Activated CD4-positive, alpha-beta T cell treated with anti-CD3 and anti-CD28 coated beads, Interleukin-2, amount 50 U/mL, for 4 hours (primary cell): ENCODE measurements around the gene TEAD1.

ENCODE experiments used
- DNase-seq, 2 experiments: peaks; one replicate each; pipeline ENCODE4 v3.0.0-alpha.2; 2020

Gene TEAD1

GRCh38 chr11:12768726-12769673 is 94.8 kb downstream of the TEAD1 start:
- no peak for DNase-seq

- DNase-seq, result no peak
Observed at GRCh38 chr11:12769834-12770345, 95.7 kb downstream of the TEAD1 start.

GRCh38 chr11:12770435-12770834 is 96.2 kb downstream of the TEAD1 start:
- no peak for DNase-seq

- no peak for DNase-seq
Observed at GRCh38 chr11:12770966-12771597, 96.9 kb downstream of the TEAD1 start.

GRCh38 chr11:12771875-12772274 is 97.7 kb downstream of the TEAD1 start:
- DNase-seq, result no peak

GRCh38 chr11:12772324-12772723 is 98.1 kb downstream of the TEAD1 start:
- no peak for DNase-seq

- no peak for DNase-seq
Observed at GRCh38 chr11:12773591-12773990, 99.4 kb downstream of the TEAD1 start.

- DNase-seq, result no peak
Observed at GRCh38 chr11:12775955-12776354, 101.7 kb downstream of the TEAD1 start.

GRCh38 chr11:12777208-12777874 is 103.1 kb downstream of the TEAD1 start:
- DNase-seq, result no peak

- no peak for DNase-seq
Observed at GRCh38 chr11:12778240-12778905, 104.2 kb downstream of the TEAD1 start.

- no peak for DNase-seq
Observed at GRCh38 chr11:12783765-12784164, 109.5 kb downstream of the TEAD1 start.

- no peak for DNase-seq
Observed at GRCh38 chr11:12784445-12784844, 110.2 kb downstream of the TEAD1 start.

- DNase-seq, result no peak
Observed at GRCh38 chr11:12784987-12785386, 110.8 kb downstream of the TEAD1 start.

- no peak for DNase-seq
Observed at GRCh38 chr11:12785901-12786300, 111.7 kb downstream of the TEAD1 start.

GRCh38 chr11:12786450-12786849 is 112.2 kb downstream of the TEAD1 start:
- no peak for DNase-seq

GRCh38 chr11:12786891-12787290 is 112.7 kb downstream of the TEAD1 start:
- DNase-seq, result no peak

GRCh38 chr11:12787847-12788246 is 113.6 kb downstream of the TEAD1 start:
- no peak for DNase-seq

- DNase-seq, result no peak
Observed at GRCh38 chr11:12789054-12789453, 114.8 kb downstream of the TEAD1 start.

GRCh38 chr11:12789596-12790215 is 115.5 kb downstream of the TEAD1 start:
- no peak for DNase-seq

GRCh38 chr11:12790861-12791616 is 116.8 kb downstream of the TEAD1 start:
- no peak for DNase-seq

- no peak for DNase-seq
Observed at GRCh38 chr11:12792018-12792417, 117.8 kb downstream of the TEAD1 start.

GRCh38 chr11:12792590-12792989 is 118.4 kb downstream of the TEAD1 start:
- DNase-seq, result no peak
